GM12878 (cell line): ENCODE measurements around the gene MED10.

Experiments
- ATF2 ChIP-seq: IDR thresholded peaks from 2 replicates; pipeline ENCODE4 v1.6.1; 2012; ENCODE audit warnings: low read length, inconsistent platforms
- BHLHE40 ChIP-seq, 2 experiments: fragments of 450-650 bp in 1 of 2; IDR thresholded peaks; 2 replicates each; pipeline ENCODE4 v1.6.1; 2011 to 2017; ENCODE audit warnings: low read depth in 2 of 2, borderline replicate concordance in 1 of 2, improper control_type of control experiment in 1 of 2, low read length in 1 of 2, mild to moderate bottlenecking in 1 of 2
- CTCF ChIP-seq, 3 experiments: IDR thresholded peaks in 2 of 3; conservative IDR thresholded peaks in 1 of 3; 2 replicates each; pipeline ENCODE4 v1.5.1; 2011; ENCODE audit warnings: low read depth in 3 of 3, low read length in 3 of 3, mild to moderate bottlenecking in 3 of 3, control low read depth in 2 of 3, moderate library complexity in 2 of 3, inconsistent platforms in 1 of 3, mixed read lengths in 1 of 3; ENCODE audit not compliant: control insufficient read depth in 2 of 3, insufficient read depth in 1 of 3; ENCODE audit errors: extremely low read depth in 1 of 3
- EZH2 ChIP-seq: IDR thresholded peaks from 2 replicates; pipeline ENCODE4 v1.6.1; 2012; ENCODE audit warnings: low read depth, mild to moderate bottlenecking, control low read depth, inconsistent platforms, low read length, borderline replicate concordance; ENCODE audit not compliant: control insufficient read depth
- IRF3 ChIP-seq: fragments of 450-650 bp; IDR thresholded peaks from 2 replicates; pipeline ENCODE4 v1.6.1; 2014; ENCODE audit warnings: mild to moderate bottlenecking
- KDM1A ChIP-seq: fragments of 200-600 bp; sonication (generic); IDR thresholded peaks from 2 replicates; pipeline ENCODE4 v1.6.1; 2016; ENCODE audit warnings: borderline replicate concordance
- MAX ChIP-seq: IDR thresholded peaks from 2 replicates; pipeline ENCODE4 v1.6.1; 2012; ENCODE audit warnings: low read depth, low read length, improper control_type of control experiment
- POLR2AphosphoS2 ChIP-seq: IDR thresholded peaks from 2 replicates; pipeline ENCODE4 v1.6.1; 2011; ENCODE audit warnings: low read depth, mild to moderate bottlenecking, low read length, improper control_type of control experiment, moderate library complexity
- SMC3 ChIP-seq: IDR thresholded peaks from 2 replicates; pipeline ENCODE4 v1.6.1; 2011; ENCODE audit warnings: low read length, improper control_type of control experiment, borderline replicate concordance
- SP1 ChIP-seq: IDR thresholded peaks from one replicate; pipeline ENCODE4 v1.6.1; 2011; ENCODE audit warnings: low read depth, low read length
- ZBTB33 ChIP-seq: fragments of 450-650 bp; IDR thresholded peaks from 2 replicates; pipeline ENCODE4 v1.6.1; 2017; ENCODE audit warnings: mild to moderate bottlenecking

- TF ChIP-seq EZH2 (no peak), CTCF (IDR thresholded peaks at IDR 0.05 in 2 of 3, conservative IDR thresholded peaks at IDR 0.05 in 1 of 3; ENCODE audit: control insufficient read depth in 2 of 3, extremely low read depth in 1 of 3, insufficient read depth in 1 of 3, low read depth in 3 of 3, low read length in 3 of 3) (no peak), IRF3 (no peak), BHLHE40 (IDR thresholded peaks at IDR 0.05; ENCODE audit: borderline replicate concordance in 1 of 2, low read depth in 2 of 2, low read length in 1 of 2) (no peak), POLR2AphosphoS2 (no peak), ATF2 (no peak), SMC3 (no peak), ZBTB33 (no peak), MAX (no peak), KDM1A (no peak), SP1 (no peak)
These were observed 12.8 kb upstream of the MED10 start for GRCh38 chr5:6391151-6391550.
